Astrocyte (in vitro differentiated cells and primary cell): ENCODE results near the gene SNAI1. TPM values are rescaled to one million over a fixed set of nuclear protein-coding genes. Genes with fewer than 3 reads are reported as not detected.

Source experiments
- DNase-seq: peaks from one replicate; pipeline ENCODE4 v3.0.0-alpha.2; 2010; ENCODE audit warnings: low read depth
- FAIRE-seq: peaks from 2 replicates; lab custom pipeline; 2011; peaks lifted over from hg19 to GRCh38; lab: Jason Lieb, UNC
- H2AFZ ChIP-seq: 2 replicates; pipeline ENCODE4 v1.6.0; 2012; ENCODE audit warnings: low read depth, low read length, inconsistent platforms
- H3K27ac ChIP-seq: 2 replicates; pipeline ENCODE4 v1.5.1; 2011; ENCODE audit warnings: low read depth, low read length, inconsistent platforms
- H3K27me3 ChIP-seq: 2 replicates; pipeline ENCODE4 v1.6.0; 2011; ENCODE audit warnings: low read length, inconsistent platforms; ENCODE audit not compliant: insufficient read depth
- H3K36me3 ChIP-seq: 2 replicates; pipeline ENCODE4 v1.5.1; 2011; ENCODE audit warnings: low read length, inconsistent platforms; ENCODE audit not compliant: insufficient read depth
- H3K4me1 ChIP-seq: 2 replicates; pipeline ENCODE4 v1.5.1; 2011; ENCODE audit warnings: low read length, inconsistent platforms; ENCODE audit not compliant: insufficient read depth
- H3K4me2 ChIP-seq: 2 replicates; pipeline ENCODE4 v1.6.0; 2012; ENCODE audit warnings: low read length, inconsistent platforms
- H3K4me3 ChIP-seq: 2 replicates; pipeline ENCODE4 v1.5.1; 2011; ENCODE audit warnings: low read depth, mild to moderate bottlenecking, low read length, inconsistent platforms; ENCODE audit not compliant: insufficient read depth
- H3K79me2 ChIP-seq: 2 replicates; pipeline ENCODE4 v1.6.0; 2012; ENCODE audit warnings: mild to moderate bottlenecking, low read length, inconsistent platforms; ENCODE audit not compliant: insufficient read depth
- H3K9ac ChIP-seq: 2 replicates; pipeline ENCODE4 v1.6.0; 2012; ENCODE audit warnings: mild to moderate bottlenecking, low read length, inconsistent platforms
- H3K9me3 ChIP-seq: 2 replicates; pipeline ENCODE4 v1.5.1; 2012; ENCODE audit warnings: low read depth, mild to moderate bottlenecking, low read length, inconsistent platforms; ENCODE audit not compliant: insufficient read depth
- H4K20me1 ChIP-seq: 2 replicates; pipeline ENCODE4 v1.6.0; 2012; ENCODE audit warnings: low read length, inconsistent platforms; ENCODE audit not compliant: insufficient read depth
- H3K27ac Mint-ChIP-seq: one replicate; pipeline ENCODE4 v1.8.0; 2021; ENCODE audit warnings: mild to moderate bottlenecking, mixed read lengths; ENCODE audit not compliant: unreplicated experiment
- H3K27me3 Mint-ChIP-seq: one replicate; pipeline ENCODE4 v1.8.0; 2021; ENCODE audit warnings: low read depth, mixed read lengths; ENCODE audit not compliant: unreplicated experiment
- H3K36me3 Mint-ChIP-seq: one replicate; pipeline ENCODE4 v1.8.0; 2021; ENCODE audit warnings: low read depth, mixed read lengths; ENCODE audit not compliant: unreplicated experiment
- H3K4me1 Mint-ChIP-seq: one replicate; pipeline ENCODE4 v1.8.0; 2021; ENCODE audit warnings: low read depth, mixed read lengths; ENCODE audit not compliant: unreplicated experiment
- H3K4me3 Mint-ChIP-seq: one replicate; pipeline ENCODE4 v1.8.0; 2021; ENCODE audit warnings: mild to moderate bottlenecking, moderate library complexity, mixed read lengths; ENCODE audit not compliant: unreplicated experiment
- H3K9me3 Mint-ChIP-seq: one replicate; pipeline ENCODE4 v1.8.0; 2021; ENCODE audit warnings: mild to moderate bottlenecking, mixed read lengths; ENCODE audit not compliant: unreplicated experiment
- CTCF ChIP-seq: IDR thresholded peaks from 2 replicates; pipeline ENCODE4 v1.5.1; 2011; ENCODE audit warnings: low read depth, mild to moderate bottlenecking, inconsistent platforms, low read length, moderate library complexity; ENCODE audit not compliant: insufficient read depth
- EZH2 ChIP-seq: IDR thresholded peaks from 2 replicates; pipeline ENCODE4 v1.6.1; 2012; ENCODE audit warnings: mild to moderate bottlenecking, low read length, inconsistent platforms; ENCODE audit not compliant: insufficient read depth
- total RNA-seq: library from RNA; stranded (reverse); gene quantifications from 2 replicates; pipeline ENCODE4 v1.2.1, GENCODE V29; 2021

Gene SNAI1
- total RNA-seq, 1 donor from 2014 or later, result 9.1 TPM

DNA sequence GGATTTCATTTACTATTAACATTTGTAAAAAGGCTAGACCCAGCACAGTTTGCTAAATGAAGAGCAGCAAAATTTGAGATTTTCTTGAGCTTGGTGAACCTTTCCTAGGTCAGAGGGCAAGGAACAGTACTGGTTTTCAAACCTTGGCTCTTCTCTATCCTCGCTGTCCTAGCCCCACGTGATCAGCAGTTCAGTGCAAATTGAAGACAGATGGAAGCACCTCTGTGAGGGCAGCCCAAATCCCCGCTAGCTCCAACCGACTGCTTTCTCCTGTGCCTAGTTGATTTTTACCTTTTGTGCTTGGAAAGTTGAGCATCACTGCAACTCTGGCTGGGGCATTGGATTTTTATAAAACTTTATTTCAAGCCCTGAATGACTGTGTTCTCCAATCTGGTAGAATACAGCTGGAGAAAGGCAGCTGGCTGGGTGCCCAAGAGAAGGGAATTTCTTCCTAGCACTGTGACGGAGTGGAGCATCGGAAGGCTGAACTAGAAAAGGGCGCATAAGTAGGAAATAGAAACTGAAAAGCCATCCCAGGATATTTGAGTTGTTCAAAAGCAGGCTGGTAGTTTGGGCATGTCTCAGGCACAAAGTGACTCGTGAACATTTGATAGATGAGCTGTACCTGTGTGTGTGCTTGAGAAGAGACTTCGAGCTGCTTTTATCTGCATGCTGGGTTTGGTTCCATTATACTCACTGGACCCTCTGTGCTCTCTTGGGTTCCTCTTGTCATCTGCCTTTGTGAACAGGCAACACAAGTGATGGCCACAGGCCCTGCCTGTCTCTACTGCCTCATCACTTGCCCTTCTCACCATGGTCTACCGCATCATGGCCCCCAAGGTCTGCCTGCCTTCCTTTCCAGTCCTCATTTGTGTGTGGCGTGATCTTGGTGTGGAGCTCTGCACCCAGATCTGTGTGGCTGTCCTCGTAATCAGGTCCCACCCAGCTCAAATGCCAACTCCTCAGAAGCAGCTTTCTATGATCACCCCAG is 44.3 kb upstream of the SNAI1 start:
- peaks cover 22% of the 10 kb centered on the region for H3K4me1 ChIP-seq
- no peak for FAIRE-seq
- H2AFZ ChIP-seq, result no peak overlapping the region
- no peak overlapping the region for H3K27ac ChIP-seq
- no peaks in the 10 kb centered on the region for H3K27me3 Mint-ChIP-seq
- peak overlapping the region; percentile 96 for H3K4me3 Mint-ChIP-seq
- H4K20me1 ChIP-seq, result peaks cover 55% of the 10 kb centered on the region
- H3K36me3 Mint-ChIP-seq, result peaks cover 11% of the 10 kb centered on the region
- H3K9me3 Mint-ChIP-seq, result no peaks in the 10 kb centered on the region
- TF ChIP-seq CTCF (no peak), EZH2 (no peak)
- H3K9ac ChIP-seq, result peak overlapping the region; percentile 98
- no peaks in the 10 kb centered on the region for H3K9me3 ChIP-seq
- H3K4me3 ChIP-seq, result peak overlapping the region; percentile 95
- H3K27me3 ChIP-seq, result no peaks in the 10 kb centered on the region
- peak; percentile 55 for DNase-seq
- H3K27ac Mint-ChIP-seq, result peak overlapping the region; percentile 75
- peaks cover 16% of the 10 kb centered on the region for H3K36me3 ChIP-seq
- H3K4me1 Mint-ChIP-seq, result peaks cover 18% of the 10 kb centered on the region
- H3K79me2 ChIP-seq, result peaks cover 73% of the 10 kb centered on the region
- peak overlapping the region; percentile 98 for H3K4me2 ChIP-seq

- no peak overlapping the region for H3K27ac Mint-ChIP-seq
- peaks cover 31% of the 10 kb centered on the region for H3K36me3 ChIP-seq
- no peaks in the 10 kb centered on the region for H3K27me3 Mint-ChIP-seq
These were observed 41.3 kb upstream of the SNAI1 start for GRCh38 chr20:49941456-49941855.

More at GRCh38 chr20:49941456-49941855, 41.3 kb upstream of the SNAI1 start:
- H3K4me1 ChIP-seq, result peaks cover 22% of the 10 kb centered on the region
- H3K4me3 ChIP-seq, result no peak overlapping the region
- H3K4me2 ChIP-seq, result no peak overlapping the region
- no peaks in the 10 kb centered on the region for H3K9me3 Mint-ChIP-seq
- no peak overlapping the region for H3K4me3 Mint-ChIP-seq
- H3K27ac ChIP-seq, result no peak overlapping the region
- H2AFZ ChIP-seq, result no peak overlapping the region
- no peaks in the 10 kb centered on the region for H3K9me3 ChIP-seq
- H3K4me1 Mint-ChIP-seq, result peaks cover 16% of the 10 kb centered on the region
- TF ChIP-seq CTCF (no peak), EZH2 (no peak)
- peaks cover 19% of the 10 kb centered on the region for H3K36me3 Mint-ChIP-seq
- H3K27me3 ChIP-seq, result no peaks in the 10 kb centered on the region
- H3K79me2 ChIP-seq, result peaks cover 93% of the 10 kb centered on the region
- H3K9ac ChIP-seq, result no peak overlapping the region
- H4K20me1 ChIP-seq, result peaks cover 59% of the 10 kb centered on the region
- no peak for FAIRE-seq
- no peak for DNase-seq
